Middle frontal gyrus (tissue), 1 donor: ENCODE data around the gene S1PR2.
"Not testable (repeated sequence)": the region's sequence is repeated elsewhere in the genome, so short reads cannot be mapped to it uniquely, and the experiment has no call there.

Experiments used
- DNase-seq: peaks from one replicate; pipeline ENCODE4 v3.0.0-alpha.2; 2015; ENCODE audit warnings: low spot score; ENCODE audit errors: extremely low spot score

Gene S1PR2

DNA sequence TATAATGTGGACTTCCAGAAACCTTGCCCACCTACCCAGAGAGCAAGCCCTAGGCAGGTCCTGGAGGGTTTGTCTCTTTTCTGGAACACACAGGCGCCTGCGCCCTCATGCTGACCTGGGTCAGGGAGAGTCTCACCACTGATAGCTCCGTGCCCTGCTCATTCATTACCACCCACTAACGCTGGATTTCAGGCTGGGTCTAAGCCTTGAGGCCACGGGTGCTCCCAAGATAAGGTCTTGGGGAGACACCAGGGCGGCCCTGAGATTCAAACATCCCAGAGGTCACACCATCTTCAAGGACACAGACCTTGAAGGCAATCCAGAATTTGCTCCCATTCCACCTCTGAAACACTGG, 5.1 kb downstream of the S1PR2 start:
- DNase-seq = no peak

DNA sequence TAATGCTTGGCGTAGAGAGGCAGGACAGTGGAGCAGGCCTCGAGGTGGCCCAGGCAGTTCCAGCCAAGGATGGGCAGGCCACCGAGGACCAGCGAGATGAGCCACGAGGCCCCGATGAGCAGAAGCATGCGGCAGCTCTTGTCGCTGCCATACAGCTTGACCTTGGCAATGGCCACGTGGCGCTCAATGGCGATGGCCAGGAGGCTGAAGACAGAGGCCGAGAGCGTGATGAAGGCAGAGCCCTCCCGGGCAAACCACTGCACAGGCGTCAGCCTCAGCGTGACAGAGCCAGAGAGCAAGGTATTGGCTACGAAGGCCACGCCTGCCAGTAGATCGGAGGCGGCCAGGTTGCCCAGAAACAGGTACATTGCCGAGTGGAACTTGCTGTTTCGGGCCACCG, 6.8 kb downstream of the S1PR2 start:
- DNase-seq = no peak

DNA sequence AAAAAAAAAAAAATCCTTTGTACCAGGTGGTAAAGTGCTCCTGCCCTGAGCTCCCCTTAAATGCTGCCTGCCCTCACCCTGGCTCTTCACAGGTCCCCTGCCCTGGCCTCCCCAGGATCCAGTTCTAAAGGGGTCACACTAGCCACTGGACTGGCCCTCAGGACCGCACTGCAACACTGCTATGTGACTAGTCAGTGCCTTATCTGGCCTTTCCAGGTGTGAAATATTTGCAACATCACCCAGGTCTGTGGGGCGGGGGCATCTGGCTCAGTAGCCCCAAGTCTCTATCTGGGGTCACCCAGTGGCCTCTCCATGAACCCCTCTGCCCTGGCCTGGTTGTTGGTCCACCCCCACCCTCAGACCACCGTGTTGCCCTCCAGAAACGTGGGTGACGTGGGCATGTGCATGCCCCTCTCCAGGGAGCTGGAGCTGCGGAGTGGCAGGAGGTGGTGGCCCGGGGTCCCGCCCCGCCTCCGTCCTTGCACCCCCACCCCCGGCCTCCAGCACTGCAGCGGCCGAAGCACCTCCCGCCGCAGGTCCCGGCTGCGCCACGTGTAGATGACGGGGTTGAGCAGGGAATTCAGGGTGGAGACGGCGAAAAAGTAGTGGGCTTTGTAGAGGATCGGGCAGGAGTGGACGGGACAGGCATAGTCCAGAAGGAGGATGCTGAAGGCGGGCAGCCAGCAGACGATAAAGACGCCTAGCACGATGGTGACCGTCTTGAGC, 7.5 kb downstream of the S1PR2 start:
- DNase-seq = no peak

DNA sequence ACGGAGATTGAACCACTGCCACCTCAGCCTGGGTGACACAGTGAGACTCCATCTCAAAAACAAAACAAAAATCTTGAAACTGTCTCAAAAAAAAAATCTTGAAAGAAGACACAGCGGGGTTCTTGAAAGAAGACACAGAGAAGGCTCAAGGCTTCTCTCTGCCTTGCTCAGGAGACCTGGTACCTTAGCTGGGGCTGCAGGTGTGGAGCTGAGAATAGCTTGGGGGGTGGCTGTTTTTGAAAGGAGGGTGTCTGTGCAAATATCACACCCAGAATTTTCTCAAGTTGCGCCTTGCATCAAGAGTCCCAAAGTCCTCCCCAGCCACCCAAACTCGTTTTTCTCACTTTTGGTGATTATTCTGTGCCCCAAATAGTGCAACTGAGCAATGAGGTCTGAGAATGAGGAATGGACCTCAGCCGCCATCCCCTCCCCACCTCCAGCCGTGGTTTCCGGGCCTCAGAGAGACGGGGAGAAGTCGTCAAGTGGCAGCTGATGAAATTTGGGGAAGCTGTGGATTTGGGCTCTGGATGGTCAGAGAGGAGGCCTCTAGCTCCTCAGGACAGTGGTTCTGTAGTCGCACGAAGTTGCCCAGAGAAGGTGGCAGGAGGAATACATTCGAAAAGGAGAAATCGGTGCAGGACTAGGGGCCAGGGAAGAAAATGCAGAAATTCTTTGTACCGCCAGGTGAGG, 8.8 kb downstream of the S1PR2 start:
- no peak for DNase-seq

DNA sequence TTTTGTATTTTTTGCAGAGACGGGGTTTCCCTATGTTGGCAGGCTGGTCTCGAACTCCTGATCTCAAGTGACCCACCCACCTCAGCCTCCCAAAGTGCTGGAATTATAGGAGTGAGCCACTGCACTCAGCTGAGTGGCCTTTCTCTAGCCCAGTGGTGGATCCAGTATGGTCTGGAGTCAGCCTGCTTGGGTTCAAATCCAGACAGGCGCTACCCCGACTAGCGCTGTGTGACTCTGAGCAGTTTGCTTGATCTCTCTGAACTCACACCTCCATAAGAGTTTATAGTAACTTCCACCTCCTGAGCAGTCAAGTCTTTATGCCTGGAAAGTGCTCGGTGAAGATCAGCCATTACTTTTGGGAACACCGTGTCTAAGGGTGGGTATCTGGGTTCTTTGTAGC, 10.4 kb downstream of the S1PR2 start:
- DNase-seq = no peak

DNA sequence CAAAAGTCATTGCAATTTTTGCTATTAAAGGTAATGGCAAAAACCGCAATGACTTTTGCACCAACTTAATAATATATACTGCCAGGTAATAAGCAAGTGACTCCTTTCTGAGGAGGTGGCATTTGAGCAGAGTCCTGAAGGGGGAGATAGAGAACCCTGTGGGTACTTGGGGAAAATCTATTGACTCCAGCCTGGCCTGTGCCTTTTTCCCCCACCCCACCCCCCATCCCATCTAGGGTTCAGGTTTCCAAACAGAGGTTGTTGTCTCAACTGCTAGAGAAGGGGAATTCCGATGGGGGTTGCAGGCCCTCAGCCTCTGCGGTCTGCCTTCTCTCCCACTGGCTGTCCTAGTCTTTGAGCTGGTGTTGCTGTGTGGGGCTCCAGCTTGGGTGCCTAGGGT, 11.5 kb downstream of the S1PR2 start:
- no peak for DNase-seq

DNA sequence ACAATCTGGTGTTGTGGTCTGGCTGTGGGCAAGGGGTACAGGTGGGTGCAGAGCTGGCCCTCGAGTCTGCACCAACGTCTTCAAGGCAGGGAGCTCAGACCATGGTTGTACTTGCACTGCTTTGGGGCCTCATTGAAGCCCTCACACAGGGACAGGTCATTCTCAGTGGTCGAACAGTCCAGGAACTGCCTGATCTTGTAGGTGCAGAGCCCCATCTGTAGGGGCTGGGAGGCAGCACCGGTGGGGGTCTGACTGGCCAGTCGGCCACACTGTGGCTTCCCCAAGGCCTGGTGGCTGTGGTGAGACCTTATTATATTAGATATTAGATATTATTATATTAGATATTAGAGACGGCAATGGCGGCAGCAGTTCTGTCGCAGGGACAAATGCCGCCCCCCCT, 14.0 kb downstream of the S1PR2 start:
- DNase-seq = no peak

DNA sequence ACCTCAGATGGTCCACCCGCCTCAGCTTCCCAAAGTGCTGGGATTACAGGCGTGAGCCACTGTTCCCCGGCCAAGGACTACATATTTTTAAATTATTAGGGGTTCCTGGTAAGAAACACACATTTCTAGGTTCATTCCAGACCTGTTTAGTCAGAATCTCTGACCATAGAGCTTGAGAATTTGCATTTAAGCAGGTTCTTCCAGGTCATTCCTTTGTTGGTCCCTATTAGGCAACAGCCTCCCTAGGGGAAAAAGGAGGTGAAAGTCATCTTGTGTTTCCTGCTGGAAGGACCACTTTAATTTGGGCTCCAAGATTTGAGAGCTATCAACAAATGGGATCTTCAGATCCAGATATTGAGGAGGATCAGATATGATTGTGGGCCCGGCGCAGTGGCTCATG, 16.3 kb downstream of the S1PR2 start:
- no peak for DNase-seq

DNA sequence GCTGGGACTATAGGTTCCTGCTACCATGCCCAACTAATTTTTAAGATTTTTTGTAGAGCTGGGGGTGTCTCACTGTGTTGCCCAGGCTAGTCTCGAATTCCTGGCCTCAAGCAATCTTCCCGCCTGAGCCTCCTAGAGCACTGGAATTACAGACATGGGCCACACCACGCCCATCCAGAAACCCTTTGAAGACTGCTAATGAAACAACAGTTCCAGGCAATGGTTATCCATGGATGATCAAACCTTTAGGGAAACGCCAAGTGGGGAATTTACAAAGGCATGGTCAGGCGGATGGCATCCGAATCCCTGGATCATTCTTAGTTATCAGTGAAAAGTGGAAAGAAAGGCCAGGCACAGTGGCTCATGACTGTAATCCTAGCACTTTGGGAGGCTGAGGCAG, 19.4 kb downstream of the S1PR2 start:
- DNase-seq = no peak

DNA sequence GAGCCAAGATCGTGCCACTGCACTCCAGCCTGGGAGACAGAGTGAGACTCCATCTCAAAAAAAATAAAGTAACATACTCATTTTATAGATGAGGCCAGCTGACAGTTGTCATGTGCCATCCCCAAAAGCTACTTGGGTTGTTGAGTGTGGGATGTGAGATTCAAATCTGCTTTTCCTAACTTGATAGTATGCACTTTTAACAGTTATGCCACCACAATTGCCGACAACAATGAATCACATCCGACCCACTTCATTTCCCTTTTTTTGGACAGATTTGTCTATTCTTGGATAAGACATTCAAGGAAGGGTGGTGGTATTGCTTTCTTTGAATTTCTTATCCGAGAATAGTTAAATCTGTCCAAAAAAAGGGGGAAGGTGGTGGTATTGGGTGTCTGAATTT, 20.1 kb downstream of the S1PR2 start:
- DNase-seq = no peak

DNA sequence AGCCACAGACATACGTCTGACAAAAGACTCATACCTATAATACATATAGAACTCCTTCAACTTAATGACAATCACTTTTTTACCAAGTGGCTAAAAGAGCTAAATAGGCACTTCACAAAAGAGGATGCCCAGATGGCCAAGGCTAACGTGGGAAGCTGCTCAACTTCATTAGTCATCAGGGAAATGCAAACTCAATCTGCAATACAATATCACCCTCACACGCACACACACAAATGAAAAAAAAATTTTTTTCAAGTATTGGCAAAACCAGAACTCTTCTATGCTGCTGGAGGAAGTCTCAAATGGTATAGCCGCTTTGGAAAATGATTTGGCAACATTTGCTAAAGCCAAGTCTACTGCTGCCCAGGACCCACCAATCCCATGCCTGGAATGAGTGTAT, 21.8 kb downstream of the S1PR2 start:
- no peak for DNase-seq

DNA sequence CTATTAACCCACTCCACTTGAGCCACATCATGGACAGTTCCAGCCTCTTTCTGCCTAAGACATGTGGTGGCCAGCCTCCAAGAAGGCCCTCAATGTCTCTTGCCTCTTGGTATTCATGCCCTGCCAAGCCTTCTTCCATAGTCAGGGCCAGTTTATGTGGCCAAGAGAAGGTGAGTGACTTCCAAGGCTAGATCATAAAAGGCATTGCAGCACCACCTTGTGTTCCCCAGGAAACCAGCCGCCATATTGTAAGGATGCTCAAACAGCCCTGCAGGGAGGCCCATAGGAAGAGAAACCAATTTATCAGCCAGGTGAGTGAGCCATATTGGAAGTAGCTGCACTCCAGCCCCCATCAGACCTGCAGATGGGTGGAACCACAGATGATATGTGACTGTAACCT, 24.1 kb downstream of the S1PR2 start:
- DNase-seq = no peak

DNA sequence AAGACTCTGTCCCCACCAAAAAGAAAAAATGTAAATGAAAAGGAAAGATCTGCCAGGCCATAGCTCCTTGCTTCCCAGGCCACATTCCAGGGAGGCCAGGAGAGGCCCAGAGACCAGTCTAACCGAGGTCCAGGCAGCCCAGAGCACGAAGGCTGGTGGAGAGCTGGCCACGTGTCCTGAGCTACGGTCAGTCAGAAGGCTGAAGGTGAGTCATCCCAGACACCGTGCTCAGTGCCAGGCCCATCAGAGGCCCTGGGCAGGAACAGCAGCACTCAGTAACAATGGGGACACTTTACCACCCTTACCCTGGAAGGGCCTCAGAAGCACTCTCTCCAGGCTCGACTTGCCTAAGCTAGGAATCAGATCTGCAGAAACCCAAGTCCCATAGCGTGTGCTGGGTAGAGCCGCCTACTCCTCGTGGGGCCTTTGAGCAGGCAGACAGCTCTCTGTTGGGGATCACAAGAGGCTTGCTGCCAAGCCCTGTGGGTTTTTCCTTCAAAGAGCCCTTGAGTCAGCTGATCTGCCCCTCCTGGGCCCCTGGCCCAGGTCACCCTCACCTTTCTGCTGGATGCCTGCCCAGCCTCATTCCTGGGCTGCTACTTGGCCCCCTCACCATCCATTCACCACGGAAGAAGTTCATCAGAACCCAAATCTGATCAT, 24.8 kb downstream of the S1PR2 start:
- DNase-seq = no peak

DNA sequence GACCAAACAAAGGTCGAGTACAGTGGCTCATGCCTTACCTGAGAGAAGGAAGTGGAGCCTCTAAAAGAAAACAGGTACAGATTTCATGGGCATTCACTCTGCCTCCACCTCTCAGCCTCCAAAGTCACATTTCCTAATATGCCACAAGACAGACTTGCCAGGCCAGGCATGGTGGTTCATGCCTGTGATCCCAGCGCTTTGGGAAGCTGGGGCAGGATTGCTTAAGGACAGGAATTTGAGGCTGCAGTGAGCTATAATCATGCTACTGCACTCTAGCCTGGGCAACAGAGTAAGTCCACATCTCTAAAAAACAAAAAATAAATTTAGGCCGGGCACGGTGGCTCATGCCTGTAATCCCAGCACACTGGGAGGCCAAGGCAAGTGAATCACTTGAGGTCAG, 25.5 kb downstream of the S1PR2 start:
- no peak for DNase-seq

DNA sequence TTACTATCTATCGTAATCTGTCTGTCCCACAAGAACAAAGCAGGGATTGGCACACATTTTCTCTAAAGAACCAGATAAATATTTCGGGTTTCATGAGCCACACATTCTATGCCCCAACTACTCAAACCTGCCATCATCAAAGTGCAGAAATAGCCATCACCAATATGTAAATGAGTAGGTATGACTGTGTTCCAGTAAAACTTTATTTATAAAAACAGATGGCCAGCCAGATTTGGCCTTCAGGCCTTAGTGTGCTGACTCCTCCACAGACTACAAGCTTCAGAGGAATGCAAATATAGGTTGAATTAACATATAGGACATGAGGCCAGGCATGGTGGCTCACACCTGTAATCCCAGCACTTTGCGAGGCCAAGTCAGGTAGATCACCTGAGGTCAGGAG, 27.4 kb downstream of the S1PR2 start:
- no peak for DNase-seq

DNA sequence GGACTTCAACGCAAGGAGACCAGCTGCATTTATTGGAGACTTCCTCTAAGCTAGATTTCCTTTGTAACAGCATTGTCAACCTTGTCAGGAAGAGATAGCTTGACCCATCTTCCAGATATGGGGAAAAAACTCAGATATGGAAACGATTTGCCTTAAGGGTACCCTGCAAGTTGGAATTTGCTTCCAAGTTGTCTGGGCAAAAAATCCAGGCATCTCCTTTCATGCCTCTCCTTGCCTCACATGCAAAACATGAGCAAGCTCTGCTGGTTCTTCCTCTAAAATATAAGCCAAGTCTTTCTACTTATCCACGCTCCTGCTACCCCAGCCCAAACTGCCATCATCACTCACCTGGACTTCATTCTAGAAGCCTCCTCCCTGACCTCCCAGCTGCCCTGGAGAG, 30.0 kb downstream of the S1PR2 start:
- DNase-seq = no peak

DNA sequence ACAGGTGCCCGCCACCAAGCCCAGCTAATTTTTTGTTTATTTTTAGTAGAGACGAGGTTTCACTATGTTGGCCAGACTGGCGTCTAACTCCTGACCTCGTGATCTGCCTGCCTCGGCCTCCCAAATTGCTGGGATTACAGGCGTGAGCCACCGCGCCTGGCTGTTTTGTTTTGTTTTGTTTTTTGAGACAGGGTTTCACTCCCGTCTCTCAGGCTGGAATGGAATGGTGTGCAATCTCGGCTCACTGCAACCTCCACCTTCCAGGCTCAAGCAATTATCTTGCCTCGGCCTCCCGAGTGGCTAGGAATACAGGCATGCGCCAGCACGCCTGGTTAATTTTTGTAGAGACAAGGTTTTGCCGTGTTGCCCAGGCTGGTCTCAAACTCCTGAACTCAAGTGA, 31.0 kb downstream of the S1PR2 start:
- not testable (repeated sequence) for DNase-seq

DNA sequence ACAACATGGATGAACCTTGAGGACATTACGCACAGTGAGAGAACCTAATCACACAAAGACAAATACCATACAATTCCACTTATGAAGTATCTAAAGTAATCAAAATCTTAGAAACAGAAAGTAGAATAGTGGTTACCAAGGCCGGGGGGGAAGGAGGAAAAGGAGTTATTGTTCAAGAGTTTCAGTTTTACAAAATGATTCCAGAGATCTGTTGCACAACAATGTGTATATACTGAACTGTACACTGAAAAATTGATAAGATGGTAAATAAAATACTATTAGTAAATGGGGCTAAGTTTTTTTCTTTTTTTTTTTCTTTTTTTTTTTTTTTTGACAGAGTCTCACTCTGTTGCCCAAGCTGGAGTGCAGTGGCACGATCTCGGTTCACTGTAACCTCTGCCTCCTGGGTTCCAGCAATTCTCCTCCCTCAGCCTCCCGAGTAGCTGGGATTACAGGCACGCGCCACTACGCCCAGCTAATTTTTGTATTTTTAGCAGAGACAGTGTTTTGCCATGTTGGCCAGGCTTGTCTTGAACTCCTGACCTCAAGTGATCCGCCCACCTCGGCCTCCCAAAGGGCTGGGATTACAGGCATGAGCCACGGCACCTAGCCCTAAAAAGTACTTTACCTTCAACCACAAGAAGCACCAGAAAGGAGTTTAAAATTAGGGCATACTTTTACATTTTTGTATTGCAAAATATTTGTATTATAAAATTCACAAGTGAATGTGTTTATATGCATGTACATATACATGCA, 32.1 kb downstream of the S1PR2 start:
- DNase-seq = not testable (repeated sequence)

DNA sequence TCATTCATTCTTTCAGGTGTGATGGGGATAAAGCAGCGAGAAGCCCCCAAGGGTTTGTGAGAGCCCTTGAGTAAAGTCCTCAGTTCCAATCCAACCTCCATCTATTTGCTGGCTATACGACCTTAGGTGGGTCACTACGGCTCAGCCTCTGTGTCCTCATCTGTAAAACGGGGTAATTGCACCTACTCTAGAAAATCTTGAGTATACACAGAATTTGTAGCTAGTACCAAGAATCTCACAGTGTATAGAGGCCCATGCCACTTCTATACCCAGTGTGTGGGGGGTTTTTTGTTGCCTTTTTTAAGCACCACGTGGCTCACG, 36.0 kb downstream of the S1PR2 start:
- DNase-seq = no peak

DNA sequence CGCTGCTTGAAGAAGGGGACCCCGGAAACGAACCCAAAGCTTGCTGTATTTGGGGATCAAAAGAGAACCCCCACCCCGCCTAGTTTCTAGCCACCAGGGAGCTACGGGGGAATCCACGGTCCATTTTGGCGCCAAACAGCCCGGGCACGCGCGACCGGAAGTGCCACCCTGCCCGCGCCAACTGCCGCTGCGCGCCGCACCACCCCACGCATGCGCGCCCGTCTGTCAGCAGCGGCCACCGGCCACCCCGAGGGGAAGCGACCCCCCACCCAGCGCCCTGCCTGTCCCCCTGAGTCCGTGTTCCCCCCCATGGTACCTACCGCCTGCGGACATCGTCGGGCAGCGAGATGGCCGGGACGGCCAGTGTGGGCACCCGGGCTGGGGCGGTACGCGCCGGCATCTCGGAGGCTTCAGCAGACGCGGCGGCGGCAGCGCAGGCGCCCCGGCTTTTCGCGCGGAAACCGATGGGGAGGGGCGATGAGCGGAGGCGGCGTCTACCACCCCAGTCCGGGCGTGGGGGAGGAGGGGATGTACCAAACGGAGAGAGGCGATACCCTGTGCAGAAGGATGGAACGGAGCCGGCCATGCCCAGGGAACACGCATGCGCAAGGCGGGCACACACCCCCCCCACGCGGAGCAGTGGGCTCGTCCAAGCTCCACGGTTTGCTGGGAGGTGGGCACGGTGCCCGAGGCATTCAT, 36.5 kb downstream of the S1PR2 start, which contains the start of gene DNMT1:
Gene DNMT1, minus strand, starts transcription at position 454 of the 699 bp plus-strand sequence. Its CDS starts 54 bp downstream, at position 400.
- DNase-seq = peak; percentile 88

DNA sequence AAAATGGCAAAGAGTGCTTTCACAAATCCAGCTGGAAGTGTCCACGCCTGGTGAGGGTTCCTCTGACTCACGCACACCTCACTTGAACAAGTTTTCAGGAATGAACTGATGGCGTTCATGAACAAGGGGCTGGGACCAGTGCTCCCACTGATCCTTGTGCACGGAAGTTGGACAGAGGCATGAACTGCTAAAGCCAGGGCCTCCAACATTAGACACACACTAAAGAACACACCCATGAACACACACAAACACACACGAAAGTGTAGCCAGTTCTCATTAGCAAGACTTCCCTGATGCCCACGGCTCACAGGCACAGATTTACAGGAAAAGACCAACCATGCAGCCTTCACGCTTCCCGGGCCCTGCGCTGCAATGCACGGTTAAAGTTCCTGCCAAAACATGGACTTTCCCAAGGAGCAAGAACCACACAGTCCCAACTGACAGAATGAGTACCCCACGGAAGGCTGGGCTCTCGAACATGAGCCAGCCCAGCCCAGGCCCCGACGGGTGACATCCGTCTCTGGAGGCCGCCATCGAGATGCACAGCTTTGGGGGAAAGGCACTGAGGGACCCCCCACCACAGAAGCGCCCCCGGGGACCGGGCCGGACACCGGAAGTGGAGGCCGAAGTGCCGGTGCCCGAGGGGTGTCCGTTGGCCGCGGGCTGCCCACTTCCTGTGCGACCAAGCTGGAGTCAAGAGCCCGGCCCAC, 37.2 kb downstream of the S1PR2 start:
- DNase-seq = no peak
